Bronchial epithelial cell (primary cell): Measurements from ENCODE around the gene POMT2. TPM values are rescaled to one million over a fixed set of nuclear protein-coding genes. Genes with fewer than 3 reads are reported as not detected.

Experiments
- DNase-seq: peaks from one replicate; pipeline ENCODE4 v3.0.0-alpha.2; 2010; ENCODE audit warnings: low read depth
- FAIRE-seq: peaks from 2 replicates; lab custom pipeline; 2011; peaks lifted over from hg19 to GRCh38; lab: Jason Lieb, UNC
- H3K27me3 ChIP-seq: 2 replicates; pipeline ENCODE4 v1.5.1; 2011; ENCODE audit warnings: low read length; ENCODE audit not compliant: control insufficient read depth, insufficient read depth
- H3K36me3 ChIP-seq: 2 replicates; pipeline ENCODE4 v1.5.1; 2011; ENCODE audit warnings: low read length; ENCODE audit not compliant: control insufficient read depth, insufficient read depth
- H3K4me3 ChIP-seq: 2 replicates; pipeline ENCODE4 v1.5.1; 2011; ENCODE audit warnings: mild to moderate bottlenecking, low read depth, low read length, control low read depth
- CTCF ChIP-seq: IDR thresholded peaks from 2 replicates; pipeline ENCODE4 v1.5.1; 2011; ENCODE audit warnings: mild to moderate bottlenecking, moderate library complexity, low read length, control low read depth, inconsistent platforms; ENCODE audit not compliant: insufficient read depth, severe bottlenecking
- total RNA-seq: library from RNA; depleted of rRNA; stranded (reverse); fragments of >200 nt; gene quantifications from 2 replicates; pipeline ENCODE4 v1.2.1, GENCODE V29; 2014

The POMT2 gene
- total RNA-seq, 1 donor from 2014 or later, result 5.8 TPM

DNA sequence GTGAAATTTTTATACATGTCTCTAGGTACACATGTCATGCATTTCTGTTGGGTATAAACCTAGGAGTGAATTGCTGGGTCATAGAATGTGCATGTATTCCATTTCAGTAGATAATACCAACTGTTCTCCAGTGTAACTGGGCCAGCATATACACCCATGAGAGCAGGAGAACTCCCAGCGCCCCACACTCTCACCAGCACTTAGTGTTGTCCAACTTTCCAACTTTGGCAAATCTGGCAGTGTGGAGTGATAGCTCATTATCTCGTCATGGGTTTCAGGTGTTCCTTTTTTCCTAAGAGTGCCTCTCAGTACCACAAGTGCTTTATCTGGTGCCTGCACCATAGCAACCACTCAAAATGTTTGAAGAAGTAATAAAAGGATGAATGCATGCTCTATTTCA, 89.8 kb downstream of the POMT2 start:
- Histone ChIP-seq H3K27me3 (no peaks in the 10 kb centered on the region), H3K36me3 (no peaks in the 10 kb centered on the region), H3K4me3 (no peak overlapping the region)
- FAIRE-seq, result no peak
- no peak for DNase-seq
- TF ChIP-seq CTCF, result no peak

GRCh38 chr14:77228056-77228455, 92.6 kb downstream of the POMT2 start:
- H3K36me3 ChIP-seq, result no peaks in the 10 kb centered on the region
- no peaks in the 10 kb centered on the region for H3K27me3 ChIP-seq
- no peak for FAIRE-seq
- no peak for TF ChIP-seq CTCF
- no peak overlapping the region for H3K4me3 ChIP-seq
- DNase-seq, result no peak

GRCh38 chr14:77225892-77226557, 94.7 kb downstream of the POMT2 start:
- Histone ChIP-seq H3K36me3 (no peaks in the 10 kb centered on the region), H3K4me3 (no peak overlapping the region), H3K27me3 (no peaks in the 10 kb centered on the region)
- DNase-seq, result no peak
- FAIRE-seq, result peak; percentile 7
- no peak for TF ChIP-seq CTCF

DNA sequence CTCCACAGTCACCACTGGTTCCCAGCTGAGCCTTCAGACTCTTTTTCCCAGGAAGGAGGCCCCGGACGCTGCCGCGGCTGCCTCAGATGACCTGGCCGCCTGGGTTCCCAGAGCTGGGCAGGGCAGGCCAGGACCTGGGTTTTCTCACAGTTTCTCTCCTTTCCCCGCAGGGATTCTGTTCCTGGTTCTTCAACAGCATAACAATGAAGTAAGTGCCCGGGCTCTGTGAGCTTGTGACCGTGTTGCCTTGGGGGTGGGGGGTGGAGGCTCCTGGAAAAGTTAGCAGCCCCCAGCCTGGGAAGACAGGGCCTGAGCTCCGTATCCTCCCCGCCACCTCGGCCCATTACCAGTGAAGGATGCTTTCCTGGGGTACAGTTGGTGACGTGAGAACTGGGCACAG, 95.4 kb downstream of the POMT2 start:
- FAIRE-seq (no peak), DNase-seq (no peak)
- H3K27me3 ChIP-seq, result no peaks in the 10 kb centered on the region
- H3K36me3 ChIP-seq, result no peaks in the 10 kb centered on the region
- TF ChIP-seq CTCF, result no peak
- no peak overlapping the region for H3K4me3 ChIP-seq

Other genes with a start within 250 kb of the POMT2 start
- 9.7 and 14.5 TPM in 2 replicates for gene CIPC, start 222.6 kb downstream of the POMT2 start, total RNA-seq
- not detected in 2 replicates for gene ZDHHC22, start 179.1 kb downstream of the POMT2 start, total RNA-seq
- 0.79 and 4.5 TPM in 2 replicates for gene TMEM63C, start 139.1 kb downstream of the POMT2 start, total RNA-seq
- 0.26 TPM in 1 of 2 replicates, not detected in the other for gene NGB, start 49.7 kb downstream of the POMT2 start, total RNA-seq
- 55.6 and 66.1 TPM in 2 replicates for gene GSTZ1, start 153 bp upstream of the POMT2 start, total RNA-seq
- 6.8 and 8.2 TPM in 2 replicates for gene TMED8, start 56.2 kb upstream of the POMT2 start, total RNA-seq
- gene SAMD15, start 56.5 kb upstream of the POMT2 start, total RNA-seq, result under 0.01 and 0.26 TPM in 2 replicates
- 0.26 and 0.51 TPM in 2 replicates for gene NOXRED1, start 102.6 kb upstream of the POMT2 start, total RNA-seq
- gene VIPAS39, start 136.7 kb upstream of the POMT2 start, total RNA-seq, result 20.0 and 20.9 TPM in 2 replicates
- gene AHSA1, start 137.2 kb upstream of the POMT2 start, total RNA-seq, result 137 and 179 TPM in 2 replicates
- not detected in 2 replicates for gene ISM2, start 177.9 kb upstream of the POMT2 start, total RNA-seq